Heart left ventricle (tissue), 16 donors: ENCODE data around the gene MPI. TPM values are rescaled to one million over a fixed set of nuclear protein-coding genes. Genes with fewer than 3 reads are reported as not detected.

Source experiments
- ATAC-seq, 4 donors: fragments of 200-7000 bp; cut with Tn5 transposase; one replicate each; pipeline ENCODE4 v1.9.1; 2020 to 2022; ENCODE audit warnings: moderate library complexity in 4 of 4, mild to moderate bottlenecking in 3 of 4, moderate number of reproducible peaks in 1 of 4
- DNase-seq, 5 donors: peaks; one replicate each; pipeline ENCODE4 v3.0.0-alpha.2; 2020
- H3K27ac ChIP-seq, 12 donors: fragments of 200-600 bp; sonication (generic) in 4 of 12; one replicate each; pipeline versions ENCODE4 v1.5.0 to v1.8.0; 2016 to 2022; ENCODE audit warnings: mild to moderate bottlenecking in 2 of 12
- H3K27me3 ChIP-seq, 9 donors: fragments of 200-600 bp; sonication (generic) in 2 of 9; one replicate each; pipeline versions ENCODE4 v1.5.1 to v1.8.0; 2016 to 2022; ENCODE audit warnings: mild to moderate bottlenecking in 3 of 9
- H3K36me3 ChIP-seq, 9 donors: fragments of 200-600 bp; sonication (generic) in 2 of 9; one replicate each; pipeline versions ENCODE4 v1.5.0 to v1.8.0; 2018 to 2022; ENCODE audit warnings: mild to moderate bottlenecking in 2 of 9
- H3K4me1 ChIP-seq, 12 donors: fragments of 200-600 bp; sonication (generic) in 4 of 12; one replicate each; pipeline versions ENCODE4 v1.5.0 to v1.8.0; 2016 to 2022; ENCODE audit warnings: mild to moderate bottlenecking in 3 of 12
- H3K4me3 ChIP-seq, 12 donors: fragments of 200-600 bp; sonication (generic) in 4 of 12; one replicate each; pipeline versions ENCODE4 v1.5.0 to v1.8.0; 2017 to 2022; ENCODE audit warnings: mild to moderate bottlenecking in 9 of 12, moderate library complexity in 4 of 12
- H3K9me3 ChIP-seq, 12 donors: fragments of 200-600 bp; sonication (generic) in 4 of 12; one replicate each; pipeline versions ENCODE4 v1.5.0 to v1.8.0; 2016 to 2022; ENCODE audit warnings: mild to moderate bottlenecking in 1 of 12
- CTCF ChIP-seq, 12 donors: fragments of 200-600 bp; sonication (generic) in 4 of 12; IDR thresholded peaks; one replicate each; pipeline versions ENCODE4 v1.5.0 to v1.8.0; 2018 to 2022; ENCODE audit warnings: antibody characterized with exemption in 12 of 12, mild to moderate bottlenecking in 5 of 12
- POLR2A ChIP-seq, 2 donors: fragments of 450-650 bp; IDR thresholded peaks; one replicate each; pipeline ENCODE4 v1.6.1; 2017; ENCODE audit warnings: antibody characterized with exemption in 2 of 2, mild to moderate bottlenecking in 2 of 2, moderate library complexity in 2 of 2
- WGBS, 4 donors: extraction: QIAGEN DNeasy Blood & Tissue Kit in 2 of 4; methylation state at CpG; one replicate each; pipeline versions ENCODE4 v1.1.5 to v1.1.7; 2013 to 2018; 5-methylcytosine and 5-hydroxymethylcytosine counted together
- intact Hi-C, 10 donors: fragments of 100-400 bp; cut with DNase I; formaldehyde crosslinking; loops; one replicate each; pipeline versions ENCODE4 v1.11.1 to v1.14.2; 2022
- polyA plus RNA-seq, 2 donors: library from polyadenylated mRNA; stranded (reverse); fragments of 200-250 nt; gene quantifications; one replicate each; pipeline ENCODE4 v1.2.3, GENCODE V29; 2013
- total RNA-seq, 9 donors: library from RNA; depleted of rRNA in 2 of 9; stranded (reverse); fragments of >200 nt in 2 of 9; fragmentation: NEBNext Ultra II Directional in 3 of 9; extraction: Animal tissue kit (Norgen Biotek cat#: 25700) in 3 of 9; gene quantifications; one replicate each; pipeline versions ENCODE4 v1.1.0 to v1.2.4, GENCODE V29; 2016 to 2023
- donor health status: ischemic (EF 13 %, LVEDD 7.1; RV severe dilation, severe dysfunction).
- donor health status: healthy with polysubstance abuse.
- donor health status: DM: no; HTN: yes; CAD: no.
- donor health status: DM: no; HTN: no; CAD: no.
- donor health status: ischemic (EF 25% LVEDD 6.9; RV normal size, moderate dysfunction).
- donor health status: ischemic (EF 25% LVEDD 5.7; RV mildly dilated, moderate dysfunction).
- donor health status: healthy.
- donor health status: DM: yes; HTN: yes; CAD: no.
- donor health status: ischemic (EF 35%, LVEDD 5.7; RV mildly dilated, moderate dysfunction).
- donor health status: nonischemic (EF 11% LVEDD 7.7; RV severe dilation, severe dysfunction).
- donor health status: DM: yes; HTN: yes; CAD: no.
- donor health status: PGD.
- donor health status: ischemic (EF 29% LVEDD 5.4; RV normal size, mild dysfunction).
- donor health status: nonischemic (EF 23%, LVEDD 6.1; RV moderate dilation, normal function).

Gene MPI
- total and polyA plus RNA-seq, 11 donors = 22.4 to 85.7 (median 59.0) TPM

- no peak for TF ChIP-seq POLR2A (IDR thresholded peaks at IDR 0.05)
- TF ChIP-seq CTCF (IDR thresholded peaks at IDR 0.05) = no peak
- H3K27me3 ChIP-seq = no peaks in the 10 kb centered on the region
- peaks cover 11 to 92% (median 63%) of the 10 kb centered on the region in 12 donors for H3K4me1 ChIP-seq
- peak overlapping the region in 11 of 12 donors; percentile 58 to 97 (median 79) for H3K27ac ChIP-seq
- WGBS, 4 donors = 20 to 46% (median 32%) methylated on average over 1 of the region's 1 CpG
- DNase-seq = no peak
- no peak overlapping the region for H3K4me3 ChIP-seq
- intact Hi-C loops = no loop called here
- no peaks in the 10 kb centered on the region for H3K9me3 ChIP-seq
- H3K36me3 ChIP-seq = peaks cover 0 to 15% (median 0%) of the 10 kb centered on the region in 9 donors
- ATAC-seq = no peak
These were observed 22.3 kb upstream of the MPI start for GRCh38 chr15:74867466-74868038.

- no peaks in the 10 kb centered on the region for H3K27me3 ChIP-seq
- H3K4me3 ChIP-seq = no peak overlapping the region
- H3K27ac ChIP-seq = peak overlapping the region; percentile 58 to 97 (median 78)
- H3K36me3 ChIP-seq = peaks cover 0 to 15% (median 0%) of the 10 kb centered on the region in 9 donors
- TF ChIP-seq POLR2A (IDR thresholded peaks at IDR 0.05) (no peak), CTCF (IDR thresholded peaks at IDR 0.05) (no peak)
- intact Hi-C loops = no loop called here
- peaks cover 11 to 90% (median 64%) of the 10 kb centered on the region in 12 donors for H3K4me1 ChIP-seq
- WGBS, 4 donors = 50 to 64% (median 56%) methylated on average over 6 of the region's 6 CpGs
- no peaks in the 10 kb centered on the region for H3K9me3 ChIP-seq
- ATAC-seq = peak in 2 of 4 donors; percentile 0 to 13
- peak in 1 of 5 donors; percentile 57 for DNase-seq
These were observed 21.8 kb upstream of the MPI start for GRCh38 chr15:74868059-74868458.

- peak in 3 of 4 donors; percentile 5 to 15 (median 6) for ATAC-seq
- DNase-seq = no peak
- H3K4me3 ChIP-seq = peak overlapping the region in 3 of 12 donors; percentile 17 to 86 (median 29)
- peaks cover 0 to 9% (median 0%) of the 10 kb centered on the region in 9 donors for H3K36me3 ChIP-seq
- TF ChIP-seq POLR2A (IDR thresholded peaks at IDR 0.05) (no peak), CTCF (IDR thresholded peaks at IDR 0.05) (no peak)
- peaks cover 11 to 81% (median 65%) of the 10 kb centered on the region in 12 donors for H3K4me1 ChIP-seq
- H3K9me3 ChIP-seq = no peaks in the 10 kb centered on the region
- H3K27me3 ChIP-seq = no peaks in the 10 kb centered on the region
- intact Hi-C loops = no loop called here
- H3K27ac ChIP-seq = peak overlapping the region; percentile 43 to 97 (median 78)
These were observed 20.5 kb upstream of the MPI start for GRCh38 chr15:74869372-74869725.

GRCh38 chr15:74869726-74870407 lies 20.0 kb upstream of the MPI start:
- ATAC-seq = peak in 3 of 4 donors; percentile 34 to 54 (median 52)

More at GRCh38 chr15:74869726-74870407, 20.0 kb upstream of the MPI start:
- no peaks in the 10 kb centered on the region for H3K27me3 ChIP-seq
- DNase-seq = peak; percentile 73 to 83 (median 78)
- no peaks in the 10 kb centered on the region for H3K9me3 ChIP-seq
- TF ChIP-seq POLR2A (IDR thresholded peaks at IDR 0.05) (no peak), CTCF (IDR thresholded peaks at IDR 0.05) (no peak)
- peaks cover 11 to 81% (median 65%) of the 10 kb centered on the region in 12 donors for H3K4me1 ChIP-seq
- intact Hi-C loops = loop anchor here in 1 of 10 donors (5.0 kb wide), 1 partner anchor 37 kb away; the partner anchor contains the start of gene FAM219B
- peak overlapping the region in 4 of 12 donors; percentile 4 to 86 (median 23) for H3K4me3 ChIP-seq
- H3K27ac ChIP-seq = peak overlapping the region; percentile 43 to 97 (median 78)
- 12 to 20% (median 19%) methylated on average over 6 of the region's 6 CpGs for WGBS, 4 donors
- peaks cover 0 to 9% (median 0%) of the 10 kb centered on the region in 9 donors for H3K36me3 ChIP-seq
